WTC11 (cell line): ENCODE results near the gene CLEC4C. TPM values are rescaled to one million over a fixed set of nuclear protein-coding genes. Genes with fewer than 3 reads are reported as not detected.

Source experiments
- total RNA-seq: library from RNA; stranded (reverse); gene quantifications from 3 replicates; pipeline ENCODE4 v1.2.3, GENCODE V29; 2021

Gene CLEC4C
- total RNA-seq, 1 experiment from 2014 or later, result 0.50 TPM

Other genes with a start within 250 kb of the CLEC4C start
- 0.77 to 1.1 TPM (median 0.96 TPM) in 3 replicates for gene CD163, start 243.6 kb downstream of the CLEC4C start, total RNA-seq
- not detected in 3 replicates for gene APOBEC1, start 81.5 kb downstream of the CLEC4C start, total RNA-seq
- gene GDF3, start 51.6 kb downstream of the CLEC4C start, total RNA-seq, result 34.4 to 42.0 TPM (median 38.2 TPM) in 3 replicates
- gene DPPA3, start 35.9 kb downstream of the CLEC4C start, total RNA-seq, result 3.3 to 6.8 TPM (median 3.9 TPM) in 3 replicates
- gene NANOGNB, start 17.8 kb upstream of the CLEC4C start, total RNA-seq, result not detected in 3 replicates
- 330 to 387 TPM (median 352 TPM) in 3 replicates for gene NANOG, start 42.0 kb upstream of the CLEC4C start, total RNA-seq
- gene SLC2A14, start 125.5 kb upstream of the CLEC4C start, total RNA-seq, result 24.4 to 28.8 TPM (median 26.7 TPM) in 3 replicates
- gene SLC2A3, start 188.8 kb upstream of the CLEC4C start, total RNA-seq, result 717 to 819 TPM (median 816 TPM) in 3 replicates